Measurements from ENCODE around the gene WNK2.

GRCh38 chr9:93231716-93232115 lies 47.8 kb downstream of the WNK2 start:
- TF ChIP-seq EZH2 (IDR thresholded peaks at IDR 0.05) = no peak
- TF ChIP-seq POLR2AphosphoS5 (IDR thresholded peaks at IDR 0.05; ENCODE audit: borderline replicate concordance, low read depth, low read length) = no peak
- no peak for TF ChIP-seq FOXP2 (optimal IDR thresholded peaks at IDR 0.05; ENCODE audit: control extremely low read depth, extremely low read length, insufficient read depth)
